Stimulated activated CD8-positive, alpha-beta memory T cell treated with anti-CD3 and anti-CD28 coated beads, Interleukin-12 subunit alpha, Interleukin-12 subunit beta, amount 100 ng/mL, for 24 hours (primary cell): ENCODE data around the gene DDX25.

Experiments used
- DNase-seq: peaks from one replicate; pipeline ENCODE4 v3.0.0-alpha.2; 2020; ENCODE audit errors: extremely low read depth

DDX25 gene

GRCh38 chr11:125977333-125977732 lies 73.0 kb downstream of the DDX25 start:
- DNase-seq = no peak

- DNase-seq = no peak
Measured at GRCh38 chr11:125978181-125978716, 73.9 kb downstream of the DDX25 start.
